GM18498 (cell line): ENCODE measurements around the gene SH3GL1.

ENCODE experiments used
- ATAC-seq: cut with Tn5 transposase; IDR thresholded peaks from one replicate; pipeline ENCODE4 v1.9.1; 2021; ENCODE audit warnings: mild to moderate bottlenecking, moderate library complexity; ENCODE audit not compliant: unreplicated experiment

The SH3GL1 gene, protein sequence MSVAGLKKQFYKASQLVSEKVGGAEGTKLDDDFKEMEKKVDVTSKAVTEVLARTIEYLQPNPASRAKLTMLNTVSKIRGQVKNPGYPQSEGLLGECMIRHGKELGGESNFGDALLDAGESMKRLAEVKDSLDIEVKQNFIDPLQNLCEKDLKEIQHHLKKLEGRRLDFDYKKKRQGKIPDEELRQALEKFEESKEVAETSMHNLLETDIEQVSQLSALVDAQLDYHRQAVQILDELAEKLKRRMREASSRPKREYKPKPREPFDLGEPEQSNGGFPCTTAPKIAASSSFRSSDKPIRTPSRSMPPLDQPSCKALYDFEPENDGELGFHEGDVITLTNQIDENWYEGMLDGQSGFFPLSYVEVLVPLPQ

GRCh38 chr19:4400135-4400936 lies at the start of gene SH3GL1:
Gene SH3GL1 (minus strand): TSS chr19:4400547. CDS start chr19:4400368, 179 bp downstream.
- ATAC-seq: peak; percentile 67

- ATAC-seq: no peak
Observed at GRCh38 chr19:4449639-4450028, 49.3 kb upstream of the SH3GL1 start.

DNA sequence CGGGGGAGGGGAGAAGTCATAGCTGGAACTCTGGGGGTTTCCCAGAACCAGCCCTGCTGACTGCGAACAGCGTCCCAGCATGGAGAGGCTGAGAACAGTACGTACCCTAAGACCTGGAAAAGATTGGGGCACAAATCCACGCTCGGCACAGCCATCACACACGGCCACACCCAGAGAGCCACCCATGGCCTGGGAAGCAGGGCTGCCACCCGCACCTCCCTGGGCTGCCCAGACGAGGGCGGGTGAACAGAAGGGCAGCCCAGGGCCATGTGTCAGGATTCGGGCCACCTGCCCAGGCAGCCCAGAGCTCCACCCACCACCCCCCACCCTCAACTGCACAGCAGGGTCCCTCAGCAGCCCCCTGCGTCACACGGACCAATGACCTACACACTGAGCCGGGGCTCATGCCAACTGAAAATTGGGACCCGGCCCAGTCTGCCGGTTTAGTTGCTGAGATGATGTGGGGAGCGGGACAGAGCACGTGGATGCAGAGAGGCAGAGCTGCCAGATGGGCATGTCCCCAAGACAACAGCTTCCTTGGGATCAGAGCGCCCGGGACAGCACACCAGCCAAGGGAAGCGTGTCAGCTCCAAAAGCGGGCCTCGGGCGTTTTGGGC lies 48.8 kb upstream of the SH3GL1 start:
- no peak for ATAC-seq

GRCh38 chr19:4448147-4448985 lies 48.0 kb upstream of the SH3GL1 start:
- ATAC-seq: no peak

DNA sequence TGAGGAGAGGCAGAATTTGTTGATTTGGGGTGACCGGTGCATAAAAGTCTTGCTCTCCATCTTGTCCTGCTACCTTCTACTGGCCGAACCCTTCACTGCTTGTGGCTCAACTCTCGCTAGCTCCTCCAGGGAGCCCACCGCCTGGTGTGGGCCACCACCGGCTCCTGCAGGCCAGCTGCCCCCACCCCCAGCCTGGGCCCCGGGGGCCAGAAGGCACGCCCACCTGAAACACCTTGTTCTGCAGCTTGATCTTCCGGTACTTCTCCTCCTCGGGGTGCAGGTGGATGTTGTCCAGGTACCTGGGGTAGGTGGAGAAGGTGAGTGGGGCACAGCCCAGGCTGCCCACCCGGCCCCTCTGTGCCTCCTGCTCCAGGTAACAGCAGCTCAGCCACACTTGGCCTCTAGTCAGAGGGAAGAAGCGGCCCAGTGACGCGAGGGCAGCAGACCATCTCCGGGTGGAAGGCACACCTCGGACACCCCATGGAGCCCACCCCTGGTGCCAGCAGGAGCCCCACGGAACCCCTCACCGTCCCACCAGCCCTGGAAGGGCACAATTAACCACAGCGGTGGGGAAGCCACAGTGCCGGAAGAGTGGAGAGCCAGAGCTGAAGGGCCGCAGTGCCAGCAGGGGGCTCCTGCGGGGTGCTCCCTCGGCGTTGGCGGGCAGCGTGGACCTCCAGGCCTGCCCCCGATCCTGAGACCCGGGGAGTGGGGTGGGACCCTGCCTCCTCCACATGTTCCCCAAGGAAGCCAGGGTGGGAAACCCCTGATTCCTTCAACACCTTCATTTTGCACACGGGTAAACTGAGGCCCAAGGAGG lies 47.2 kb upstream of the SH3GL1 start:
- no peak for ATAC-seq

GRCh38 chr19:4446704-4447200 lies 46.4 kb upstream of the SH3GL1 start:
- no peak for ATAC-seq

- no peak for ATAC-seq
Observed at GRCh38 chr19:4445963-4446703, 45.8 kb upstream of the SH3GL1 start.

DNA sequence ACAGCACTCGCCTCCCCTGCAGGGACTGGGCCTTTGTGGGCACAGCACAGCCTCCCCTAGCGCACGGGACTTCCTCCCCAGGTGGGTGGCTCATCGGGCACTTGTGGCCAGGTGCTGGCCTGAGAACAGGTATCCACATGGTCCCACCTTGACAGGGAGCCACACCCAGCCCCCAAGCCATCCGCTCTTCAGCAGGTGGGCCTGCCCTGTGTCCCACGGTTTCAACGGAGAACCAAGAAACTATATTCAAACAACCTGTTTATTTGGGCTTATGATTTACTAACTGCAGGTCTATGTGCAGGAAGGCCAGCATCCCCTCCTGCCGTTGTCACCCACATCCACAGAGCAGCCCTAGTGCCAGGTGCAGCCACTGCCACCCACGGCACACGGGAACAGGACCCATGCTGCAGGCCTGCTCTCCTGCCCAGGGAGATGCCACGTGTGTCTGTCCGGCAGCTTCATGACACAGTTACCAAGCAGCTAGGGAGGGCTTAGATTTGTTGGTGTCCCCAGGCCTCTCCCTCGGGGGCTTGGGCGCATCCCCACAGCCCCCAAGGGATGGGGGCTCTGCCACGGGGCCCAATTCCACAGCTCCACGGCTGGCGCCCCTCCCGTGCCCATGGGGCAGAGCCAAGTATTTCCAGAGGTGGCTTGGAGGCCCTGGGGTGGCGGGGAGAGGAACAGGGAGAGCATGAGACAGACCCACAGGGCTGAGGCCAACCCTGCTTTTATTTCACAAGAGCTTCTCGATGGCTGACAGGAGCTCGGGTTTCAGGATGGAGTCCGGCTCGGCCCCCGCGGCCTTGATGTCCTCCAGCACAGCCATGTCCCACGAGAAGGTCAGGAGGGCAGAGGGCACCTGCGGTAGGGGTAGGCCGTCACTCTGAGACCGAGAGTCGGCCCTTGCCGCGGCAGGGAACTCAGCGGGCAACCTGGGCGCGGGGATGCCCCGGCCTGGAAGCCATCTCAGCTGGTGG lies 44.7 kb upstream of the SH3GL1 start:
- no peak for ATAC-seq

GRCh38 chr19:4443966-4444764 lies 43.8 kb upstream of the SH3GL1 start:
- ATAC-seq: no peak

DNA sequence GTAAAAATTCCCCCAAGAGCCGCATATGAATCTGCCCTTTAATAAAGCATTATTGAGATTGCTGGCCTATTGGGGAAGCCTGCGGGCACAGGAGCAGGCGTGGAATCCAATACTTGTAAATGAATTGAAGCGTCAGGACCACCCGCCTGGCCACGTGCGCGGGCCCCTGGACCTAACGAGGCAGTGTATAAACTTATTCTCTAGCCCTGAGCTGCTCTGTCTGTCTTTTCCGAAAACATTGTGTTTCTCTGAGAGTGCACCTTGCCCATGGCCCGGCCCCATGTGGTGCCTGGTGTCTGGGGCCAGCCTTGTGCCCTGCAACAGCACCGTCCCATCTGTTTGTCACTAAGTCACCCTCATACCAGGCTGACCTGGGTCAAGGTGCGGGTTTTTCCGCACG lies 42.8 kb upstream of the SH3GL1 start:
- no peak for ATAC-seq

- ATAC-seq: no peak
Observed at GRCh38 chr19:4442819-4443146, 42.4 kb upstream of the SH3GL1 start.

DNA sequence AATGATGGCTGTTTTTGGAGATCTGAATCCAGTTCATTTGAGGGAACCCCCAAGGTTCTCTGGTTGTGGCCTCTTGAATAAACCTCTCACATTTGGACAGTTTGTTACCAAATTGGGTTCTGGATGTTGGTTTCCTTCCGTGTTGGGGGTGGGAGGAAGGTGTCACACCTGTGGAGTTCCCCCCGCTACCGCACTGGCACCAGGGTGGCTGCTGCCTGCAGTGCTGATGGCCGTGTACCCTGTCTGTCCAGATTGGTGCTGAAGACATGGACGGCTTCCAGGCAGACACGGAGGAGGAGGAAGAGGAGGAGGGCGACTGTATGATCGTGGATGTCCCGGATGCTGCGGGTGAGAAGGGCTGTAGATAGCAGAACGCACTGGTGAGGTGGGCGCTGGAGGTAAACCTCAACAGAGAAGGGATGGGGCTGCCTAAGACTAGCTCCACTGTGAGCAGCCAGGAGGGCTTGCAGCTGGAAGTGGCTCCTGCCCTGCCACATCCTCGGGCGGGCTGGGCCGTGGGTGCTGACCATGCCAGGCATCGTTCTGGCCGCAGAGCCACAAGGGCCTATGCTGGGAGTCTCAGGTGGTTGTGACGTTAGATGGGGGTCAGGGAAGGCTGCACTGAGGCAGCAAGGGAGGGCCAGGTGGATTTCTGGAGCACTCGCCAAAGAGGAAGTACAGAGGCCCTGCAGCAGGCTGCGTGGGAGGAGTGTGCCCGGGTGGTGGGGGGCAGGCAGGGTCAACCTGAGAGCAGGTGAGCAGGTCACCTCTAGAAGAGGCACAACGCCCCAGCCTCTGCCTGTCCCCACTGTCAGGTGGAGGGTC lies 41.9 kb upstream of the SH3GL1 start:
- no peak for ATAC-seq

DNA sequence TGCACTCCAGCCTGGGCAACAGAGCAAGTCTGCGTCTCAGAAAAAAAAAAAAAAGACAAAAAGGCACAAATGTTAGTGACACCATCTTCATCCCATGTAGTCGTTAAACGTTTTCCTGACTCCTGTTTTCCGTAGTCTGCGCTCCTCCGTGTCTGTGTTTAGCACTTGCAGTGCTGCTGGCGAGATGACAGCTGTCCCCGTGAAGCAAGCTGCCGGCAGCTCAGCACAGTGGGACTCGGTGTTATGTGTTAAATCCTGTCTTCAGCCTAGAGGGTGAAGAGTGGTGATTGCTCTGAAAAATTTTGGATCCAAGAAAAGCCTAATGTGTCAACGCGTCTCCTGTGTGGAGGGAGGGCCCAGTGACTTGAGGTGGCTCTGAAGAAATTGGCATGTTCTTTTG lies 38.9 kb upstream of the SH3GL1 start:
- ATAC-seq: no peak

- no peak for ATAC-seq
Observed at GRCh38 chr19:4437103-4437502, 36.8 kb upstream of the SH3GL1 start.

GRCh38 chr19:4436231-4436630 lies 35.9 kb upstream of the SH3GL1 start:
- no peak for ATAC-seq

DNA sequence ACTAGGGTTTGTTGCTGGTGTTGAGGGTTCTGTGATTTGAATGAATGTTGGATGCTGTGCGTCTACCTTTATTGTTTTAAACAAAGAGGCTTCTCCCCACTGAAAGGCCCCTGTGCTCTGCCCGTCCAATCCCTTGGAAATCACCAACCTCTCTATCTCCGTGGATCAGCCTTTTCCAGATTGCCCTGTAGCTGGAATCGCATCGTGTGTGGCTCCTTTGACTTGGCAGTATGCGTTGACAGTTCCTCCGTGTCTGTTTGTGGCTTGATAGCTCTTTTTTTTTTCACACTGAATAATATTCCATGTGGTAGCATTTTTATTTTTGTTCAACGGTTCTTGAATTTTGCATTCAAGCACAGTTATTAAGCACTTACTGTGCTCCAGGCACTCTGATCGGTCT lies 34.0 kb upstream of the SH3GL1 start:
- ATAC-seq: no peak
